ENCODE measurements around the gene CDC42BPG. TPM values are rescaled to one million over a fixed set of nuclear protein-coding genes. Genes with fewer than 3 reads are reported as not detected.

CDC42BPG gene
- total RNA-seq, 1 experiment from 2014 or later = 24.9 TPM

- Histone ChIP-seq H4K8ac (replicated peaks; ENCODE audit: insufficient read length, low read depth, low read length) (no peak overlapping the region), H2BK12ac (ENCODE audit: insufficient read length, low read depth, low read length) (no peak overlapping the region), H2AK5ac (ENCODE audit: insufficient read length, low read length) (no peak overlapping the region), H3K9me3 (ENCODE audit: control insufficient read depth, low read depth, low read length) (no peaks in the 10 kb centered on the region), H3K4ac (ENCODE audit: low read depth, low read length) (no peak overlapping the region), H2BK5ac (ENCODE audit: insufficient read length, low read length) (no peak overlapping the region), H3K79me1 (ENCODE audit: insufficient read depth, low read depth, low read length, poor library complexity, severe bottlenecking) (no peaks in the 10 kb centered on the region), H3K23ac (ENCODE audit: insufficient read length, low read depth, low read length) (no peak overlapping the region), H3K23me2 (ENCODE audit: insufficient read length, low read depth, low read length, poor library complexity, severe bottlenecking) (no peaks in the 10 kb centered on the region), H4K91ac (ENCODE audit: insufficient read length, low read depth, low read length) (no peak overlapping the region), H3T11ph (ENCODE audit: low read length) (no peak overlapping the region), H4K20me1 (ENCODE audit: control insufficient read depth, insufficient read depth, insufficient read length) (no peaks in the 10 kb centered on the region), H3K18ac (ENCODE audit: insufficient read length, low read depth, low read length) (no peak overlapping the region), H3K9ac (ENCODE audit: extremely low read depth, insufficient read length, low read length) (no peak overlapping the region), H2BK15ac (ENCODE audit: low read depth, low read length) (no peak overlapping the region), H2AFZ (ENCODE audit: low read length) (no peak overlapping the region), H2BK20ac (ENCODE audit: low read depth, low read length, poor library complexity, severe bottlenecking) (no peak overlapping the region), H3K27ac (ENCODE audit: insufficient read length, low read depth, low read length) (no peak overlapping the region), H3K4me1 (ENCODE audit: insufficient read depth, low read length) (no peaks in the 10 kb centered on the region), H3K27me3 (ENCODE audit: insufficient read depth, low read length) (no peaks in the 10 kb centered on the region), H3K79me2 (ENCODE audit: insufficient read depth, low read length) (no peaks in the 10 kb centered on the region), H3K4me2 (ENCODE audit: insufficient read depth, insufficient read length, low read length) (no peak overlapping the region), H2BK120ac (ENCODE audit: low read depth, low read length, poor library complexity, severe bottlenecking) (no peak overlapping the region), H3K14ac (ENCODE audit: insufficient read depth, low read length) (no peak overlapping the region; the same call in 1 of the 2 replicates), H4K5ac (ENCODE audit: insufficient read length, low read depth, low read length) (no peak overlapping the region), H3K56ac (ENCODE audit: insufficient read length, low read depth, low read length) (no peak overlapping the region)
- H3K9me3 Mint-ChIP-seq = no peaks in the 10 kb centered on the region; a peak in 1 of 5 replicates
- peaks cover 2 to 6% (median 5%) of the 10 kb centered on the region in 3 experiments; a peak in 5 of 7 replicates for H3K36me3 Mint-ChIP-seq (ENCODE audit: insufficient read depth in 1 of 3, low read depth in 3 of 3)
- TF ChIP-seq, protein P1, sequence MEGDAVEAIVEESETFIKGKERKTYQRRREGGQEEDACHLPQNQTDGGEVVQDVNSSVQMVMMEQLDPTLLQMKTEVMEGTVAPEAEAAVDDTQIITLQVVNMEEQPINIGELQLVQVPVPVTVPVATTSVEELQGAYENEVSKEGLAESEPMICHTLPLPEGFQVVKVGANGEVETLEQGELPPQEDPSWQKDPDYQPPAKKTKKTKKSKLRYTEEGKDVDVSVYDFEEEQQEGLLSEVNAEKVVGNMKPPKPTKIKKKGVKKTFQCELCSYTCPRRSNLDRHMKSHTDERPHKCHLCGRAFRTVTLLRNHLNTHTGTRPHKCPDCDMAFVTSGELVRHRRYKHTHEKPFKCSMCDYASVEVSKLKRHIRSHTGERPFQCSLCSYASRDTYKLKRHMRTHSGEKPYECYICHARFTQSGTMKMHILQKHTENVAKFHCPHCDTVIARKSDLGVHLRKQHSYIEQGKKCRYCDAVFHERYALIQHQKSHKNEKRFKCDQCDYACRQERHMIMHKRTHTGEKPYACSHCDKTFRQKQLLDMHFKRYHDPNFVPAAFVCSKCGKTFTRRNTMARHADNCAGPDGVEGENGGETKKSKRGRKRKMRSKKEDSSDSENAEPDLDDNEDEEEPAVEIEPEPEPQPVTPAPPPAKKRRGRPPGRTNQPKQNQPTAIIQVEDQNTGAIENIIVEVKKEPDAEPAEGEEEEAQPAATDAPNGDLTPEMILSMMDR (conservative IDR thresholded peaks at IDR 0.05) = no peak
- H3K27ac Mint-ChIP-seq = no peak overlapping the region
- H3K4me1 Mint-ChIP-seq = peaks cover 19 to 24% of the 10 kb centered on the region in 2 experiments
- no peaks in the 10 kb centered on the region for H3K27me3 Mint-ChIP-seq (ENCODE audit: low read depth)
- no peak for DNase-seq
- no CpG with 5 or more reads among the region's 19 CpGs for WGBS (ENCODE audit: extremely low coverage, insufficient read length, low lambda C conversion rate)
- no peak overlapping the region for H3K4me3 Mint-ChIP-seq
Measured at GRCh38 chr11:64849598-64850356, 5.3 kb upstream of the CDC42BPG start.
